HFF-Myc (cell line): ENCODE measurements around the gene SYT17.

Experiments used
- DNase-seq: peaks from one replicate; pipeline ENCODE4 v3.0.0-alpha.2; 2011; ENCODE audit warnings: low read depth; ENCODE audit errors: extremely low read depth
- H3K4me3 ChIP-seq: replicated peaks from 2 replicates; pipeline ENCODE4 v1.5.1; 2011; ENCODE audit warnings: low read depth, mild to moderate bottlenecking, control low read depth, low read length
- TF ChIP-seq, protein P1 (sequence below): IDR thresholded peaks from 2 replicates; pipeline ENCODE4 v1.5.1; 2012; ENCODE audit warnings: mild to moderate bottlenecking, low read depth, low read length, control low read depth; ENCODE audit errors: missing control alignments

Gene SYT17

DNA sequence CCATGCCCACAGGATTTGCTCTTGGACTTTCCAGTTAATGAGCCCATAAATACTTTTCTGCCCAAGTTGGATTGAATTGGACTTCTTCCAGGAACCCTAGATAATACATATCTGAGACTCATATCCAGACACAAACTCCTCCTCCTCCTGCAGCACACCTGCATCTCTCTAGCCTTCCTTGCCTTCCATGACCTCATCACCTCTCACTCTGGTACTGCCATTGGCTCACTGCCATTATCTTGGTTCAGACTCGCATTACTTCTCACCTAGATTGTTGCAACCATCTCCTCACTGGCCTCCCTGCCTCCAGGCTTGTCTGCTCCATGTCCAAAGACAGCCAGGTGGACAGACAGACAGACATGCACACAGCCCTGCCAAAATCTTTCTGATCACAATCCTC lies 4.8 kb upstream of the SYT17 start:
- TF ChIP-seq, protein P1, sequence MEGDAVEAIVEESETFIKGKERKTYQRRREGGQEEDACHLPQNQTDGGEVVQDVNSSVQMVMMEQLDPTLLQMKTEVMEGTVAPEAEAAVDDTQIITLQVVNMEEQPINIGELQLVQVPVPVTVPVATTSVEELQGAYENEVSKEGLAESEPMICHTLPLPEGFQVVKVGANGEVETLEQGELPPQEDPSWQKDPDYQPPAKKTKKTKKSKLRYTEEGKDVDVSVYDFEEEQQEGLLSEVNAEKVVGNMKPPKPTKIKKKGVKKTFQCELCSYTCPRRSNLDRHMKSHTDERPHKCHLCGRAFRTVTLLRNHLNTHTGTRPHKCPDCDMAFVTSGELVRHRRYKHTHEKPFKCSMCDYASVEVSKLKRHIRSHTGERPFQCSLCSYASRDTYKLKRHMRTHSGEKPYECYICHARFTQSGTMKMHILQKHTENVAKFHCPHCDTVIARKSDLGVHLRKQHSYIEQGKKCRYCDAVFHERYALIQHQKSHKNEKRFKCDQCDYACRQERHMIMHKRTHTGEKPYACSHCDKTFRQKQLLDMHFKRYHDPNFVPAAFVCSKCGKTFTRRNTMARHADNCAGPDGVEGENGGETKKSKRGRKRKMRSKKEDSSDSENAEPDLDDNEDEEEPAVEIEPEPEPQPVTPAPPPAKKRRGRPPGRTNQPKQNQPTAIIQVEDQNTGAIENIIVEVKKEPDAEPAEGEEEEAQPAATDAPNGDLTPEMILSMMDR: no peak
- H3K4me3 ChIP-seq: no peak overlapping the region
- DNase-seq: no peak

DNA sequence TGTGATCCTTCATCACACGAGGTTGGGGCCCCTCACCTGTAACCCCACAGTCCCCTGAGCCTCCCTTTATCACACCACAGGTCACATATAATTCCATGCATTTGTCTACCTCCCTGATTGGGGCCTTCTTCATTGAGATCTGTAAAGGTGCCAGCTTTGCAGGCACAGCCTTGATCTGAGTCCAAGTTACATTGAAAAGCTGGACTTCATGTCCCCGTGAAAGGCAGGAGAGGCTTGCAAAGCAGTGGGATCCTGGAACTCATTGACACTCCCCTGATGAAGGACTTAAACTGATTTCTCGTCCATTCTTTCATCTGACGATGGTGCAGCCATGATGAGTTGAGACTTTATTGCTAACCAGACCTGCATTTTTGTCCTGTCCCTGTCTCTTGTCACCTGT lies 3.8 kb upstream of the SYT17 start:
- H3K4me3 ChIP-seq: no peak overlapping the region
- DNase-seq: no peak
- TF ChIP-seq, protein P1: no peak

DNA sequence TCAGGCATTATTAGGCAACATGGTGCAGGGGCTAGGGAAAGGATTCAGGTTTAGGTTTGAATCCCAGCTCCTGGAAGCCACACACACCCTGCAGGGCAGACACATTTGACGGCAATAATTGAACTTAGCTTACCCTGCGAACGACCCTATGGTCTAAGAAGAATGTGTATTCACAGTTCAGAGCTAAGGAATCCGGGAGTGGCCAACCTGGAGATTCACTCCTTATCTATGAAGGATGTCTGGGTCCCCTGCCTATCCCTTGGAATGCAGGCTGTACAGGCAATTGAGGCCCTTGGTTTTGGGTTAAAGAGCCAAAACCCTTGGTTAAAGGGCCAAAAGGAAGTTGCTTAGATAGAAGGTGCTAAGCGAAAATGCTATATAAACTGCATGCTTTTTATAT lies 2.9 kb upstream of the SYT17 start:
- TF ChIP-seq, protein P1: no peak
- H3K4me3 ChIP-seq: no peak overlapping the region
- no peak for DNase-seq

DNA sequence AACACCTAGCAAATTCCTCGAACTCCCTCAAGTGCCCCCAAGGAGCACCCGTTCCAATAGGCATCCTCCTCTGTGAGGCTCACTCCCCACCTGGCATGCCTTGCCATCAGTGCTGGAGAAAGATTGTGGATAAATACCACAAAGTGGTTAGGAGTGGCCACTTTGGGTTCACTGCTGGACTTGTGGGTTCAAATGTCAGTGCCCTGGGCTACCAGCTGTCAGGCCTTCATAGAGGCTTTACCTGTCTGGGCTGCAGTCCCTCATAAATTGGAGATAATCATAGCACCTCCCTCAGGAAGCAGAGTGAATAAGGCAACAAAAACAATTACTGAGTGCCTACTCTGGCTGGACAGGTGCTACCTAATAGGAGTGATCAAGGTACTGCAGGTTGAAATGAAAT lies 1.5 kb upstream of the SYT17 start:
- H3K4me3 ChIP-seq: no peak overlapping the region
- TF ChIP-seq, protein P1: no peak
- DNase-seq: no peak

DNA sequence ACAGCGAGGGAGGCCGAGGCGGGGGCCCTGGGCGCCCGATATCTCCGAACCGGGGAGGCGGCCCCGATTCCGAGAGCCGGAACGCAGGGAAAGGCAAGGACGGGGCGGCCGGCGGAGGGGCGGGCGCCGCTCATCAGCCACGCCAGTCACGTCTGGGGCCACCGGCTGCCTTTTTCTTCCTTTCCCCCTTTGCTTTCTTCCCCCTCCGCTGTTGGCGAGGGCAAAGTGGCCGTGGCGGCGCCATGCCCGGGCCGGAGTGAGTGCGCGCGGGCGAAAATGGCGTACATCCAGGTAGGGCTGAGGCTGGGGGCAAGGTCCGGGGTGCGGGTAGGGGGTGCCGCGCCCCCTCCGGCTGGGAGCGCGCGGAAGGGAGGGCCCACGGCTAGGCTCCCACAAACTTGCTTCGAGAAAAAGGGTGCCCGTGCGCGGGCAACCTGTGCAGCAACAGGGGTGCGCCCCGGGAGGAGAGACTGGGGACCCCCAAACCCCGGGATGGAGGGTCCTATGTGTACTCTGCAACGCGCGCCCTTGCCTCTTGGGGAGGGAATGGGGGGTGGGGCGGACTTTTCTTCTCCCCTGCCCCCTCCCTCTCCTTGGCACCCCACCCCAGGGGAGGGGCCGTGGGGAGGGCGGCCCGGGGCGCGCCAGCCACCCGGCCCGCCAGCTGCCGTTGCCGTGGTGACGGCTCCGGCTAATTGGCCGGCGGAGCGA lies 486 bp downstream of the SYT17 start:
- TF ChIP-seq, protein P1: no peak
- DNase-seq: no peak
- H3K4me3 ChIP-seq: peak overlapping the region; percentile 25

DNA sequence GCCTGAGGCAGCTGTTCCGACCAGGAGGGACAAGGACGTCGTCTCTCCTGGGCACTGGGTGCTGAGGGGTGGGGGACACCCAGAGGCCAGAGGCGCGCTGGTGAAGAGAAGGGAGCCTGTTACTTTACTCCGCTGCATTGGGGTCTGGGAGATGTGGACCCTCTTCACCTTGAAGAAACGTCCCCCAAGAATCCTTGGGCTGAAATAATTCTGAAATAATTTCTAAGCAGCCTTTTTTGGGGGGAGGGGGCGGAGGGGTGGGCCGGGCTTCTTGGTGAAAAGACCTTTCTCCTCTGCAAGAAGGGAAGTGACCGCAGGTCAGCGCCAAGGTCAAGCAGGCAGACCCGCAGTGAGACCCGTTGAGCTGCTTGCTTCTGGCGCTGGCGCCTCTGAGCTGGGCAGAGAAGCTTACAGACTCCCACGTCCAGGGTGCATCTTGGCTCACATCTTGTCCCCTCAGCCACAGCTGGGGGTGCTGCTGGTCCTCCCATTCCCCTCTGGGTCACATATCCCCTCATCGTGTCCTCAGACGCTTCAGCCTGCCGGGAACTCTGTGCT lies 1.1 kb downstream of the SYT17 start:
- DNase-seq: no peak
- no peak overlapping the region for H3K4me3 ChIP-seq
- TF ChIP-seq, protein P1: no peak

DNA sequence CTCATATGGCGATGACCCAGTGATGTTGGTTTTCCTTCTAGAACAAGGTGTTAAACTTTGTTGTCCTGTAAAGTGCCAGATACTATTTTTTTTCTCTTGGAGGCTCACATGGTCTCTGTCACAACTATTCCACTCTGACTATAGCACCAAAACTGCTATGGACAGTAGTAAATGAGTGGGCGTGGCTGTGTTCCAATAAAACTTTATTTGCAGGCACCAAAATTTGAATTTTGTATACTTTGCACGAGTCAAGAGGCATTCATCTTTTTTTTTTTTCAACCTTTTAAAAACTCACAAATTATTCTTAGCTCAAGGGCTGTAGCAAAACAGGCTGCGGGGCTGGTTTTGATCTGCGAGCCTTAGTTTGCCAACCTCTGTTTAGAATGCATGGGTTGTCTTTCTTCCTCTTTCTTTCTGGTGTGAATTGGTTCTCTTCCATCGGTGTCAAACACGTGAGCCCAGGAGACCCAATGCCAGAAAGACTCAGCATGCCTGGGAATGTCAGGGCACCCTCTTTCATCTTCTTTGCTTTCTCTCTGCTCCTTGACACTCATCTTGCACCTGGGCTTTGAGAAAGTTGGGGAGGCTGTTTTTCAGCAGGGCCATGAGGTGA lies 2.1 kb downstream of the SYT17 start:
- DNase-seq: no peak
- TF ChIP-seq, protein P1: no peak
- H3K4me3 ChIP-seq: no peak overlapping the region
